ENCODE results near the gene CCNA1. TPM values are rescaled to one million over a fixed set of nuclear protein-coding genes. Genes with fewer than 3 reads are reported as not detected.

CCNA1 gene
- total RNA-seq, 2 donors from 2014 or later, result not detected

DNA sequence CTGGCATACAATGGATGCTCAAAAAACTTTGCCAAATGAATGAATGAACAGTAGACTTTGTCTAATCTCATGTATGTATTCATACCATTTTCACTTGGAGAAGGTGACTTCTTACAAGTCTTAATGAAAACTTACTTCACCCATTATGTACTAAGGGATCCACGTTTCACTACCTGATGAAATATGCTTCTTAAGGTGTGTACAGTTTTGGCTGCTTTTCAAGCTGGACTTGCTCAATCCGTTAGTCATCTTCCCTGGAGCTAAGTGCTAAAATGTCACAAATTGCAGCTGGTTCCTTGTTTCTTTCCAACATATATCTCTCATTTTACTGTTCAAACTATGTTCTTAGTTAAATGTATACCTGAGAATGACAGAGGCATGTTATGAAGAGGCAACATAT, 4.2 kb upstream of the CCNA1 start:
- peaks cover 0 to 26% of the 10 kb centered on the region in 2 donors for H3K4me1 ChIP-seq
- no peak overlapping the region for H3K4me3 ChIP-seq
- no peaks in the 10 kb centered on the region for H3K36me3 ChIP-seq
- TF ChIP-seq, protein P1, sequence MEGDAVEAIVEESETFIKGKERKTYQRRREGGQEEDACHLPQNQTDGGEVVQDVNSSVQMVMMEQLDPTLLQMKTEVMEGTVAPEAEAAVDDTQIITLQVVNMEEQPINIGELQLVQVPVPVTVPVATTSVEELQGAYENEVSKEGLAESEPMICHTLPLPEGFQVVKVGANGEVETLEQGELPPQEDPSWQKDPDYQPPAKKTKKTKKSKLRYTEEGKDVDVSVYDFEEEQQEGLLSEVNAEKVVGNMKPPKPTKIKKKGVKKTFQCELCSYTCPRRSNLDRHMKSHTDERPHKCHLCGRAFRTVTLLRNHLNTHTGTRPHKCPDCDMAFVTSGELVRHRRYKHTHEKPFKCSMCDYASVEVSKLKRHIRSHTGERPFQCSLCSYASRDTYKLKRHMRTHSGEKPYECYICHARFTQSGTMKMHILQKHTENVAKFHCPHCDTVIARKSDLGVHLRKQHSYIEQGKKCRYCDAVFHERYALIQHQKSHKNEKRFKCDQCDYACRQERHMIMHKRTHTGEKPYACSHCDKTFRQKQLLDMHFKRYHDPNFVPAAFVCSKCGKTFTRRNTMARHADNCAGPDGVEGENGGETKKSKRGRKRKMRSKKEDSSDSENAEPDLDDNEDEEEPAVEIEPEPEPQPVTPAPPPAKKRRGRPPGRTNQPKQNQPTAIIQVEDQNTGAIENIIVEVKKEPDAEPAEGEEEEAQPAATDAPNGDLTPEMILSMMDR (IDR thresholded peaks at IDR 0.05), result no peak
- peaks cover 0 to 14% of the 10 kb centered on the region in 2 donors for H3K9me3 ChIP-seq
- no peak overlapping the region for H3K27ac ChIP-seq
- peaks cover 5 to 22% of the 10 kb centered on the region in 2 donors for H3K27me3 ChIP-seq
- DNase-seq (ENCODE audit: low spot score), result no peak

DNA sequence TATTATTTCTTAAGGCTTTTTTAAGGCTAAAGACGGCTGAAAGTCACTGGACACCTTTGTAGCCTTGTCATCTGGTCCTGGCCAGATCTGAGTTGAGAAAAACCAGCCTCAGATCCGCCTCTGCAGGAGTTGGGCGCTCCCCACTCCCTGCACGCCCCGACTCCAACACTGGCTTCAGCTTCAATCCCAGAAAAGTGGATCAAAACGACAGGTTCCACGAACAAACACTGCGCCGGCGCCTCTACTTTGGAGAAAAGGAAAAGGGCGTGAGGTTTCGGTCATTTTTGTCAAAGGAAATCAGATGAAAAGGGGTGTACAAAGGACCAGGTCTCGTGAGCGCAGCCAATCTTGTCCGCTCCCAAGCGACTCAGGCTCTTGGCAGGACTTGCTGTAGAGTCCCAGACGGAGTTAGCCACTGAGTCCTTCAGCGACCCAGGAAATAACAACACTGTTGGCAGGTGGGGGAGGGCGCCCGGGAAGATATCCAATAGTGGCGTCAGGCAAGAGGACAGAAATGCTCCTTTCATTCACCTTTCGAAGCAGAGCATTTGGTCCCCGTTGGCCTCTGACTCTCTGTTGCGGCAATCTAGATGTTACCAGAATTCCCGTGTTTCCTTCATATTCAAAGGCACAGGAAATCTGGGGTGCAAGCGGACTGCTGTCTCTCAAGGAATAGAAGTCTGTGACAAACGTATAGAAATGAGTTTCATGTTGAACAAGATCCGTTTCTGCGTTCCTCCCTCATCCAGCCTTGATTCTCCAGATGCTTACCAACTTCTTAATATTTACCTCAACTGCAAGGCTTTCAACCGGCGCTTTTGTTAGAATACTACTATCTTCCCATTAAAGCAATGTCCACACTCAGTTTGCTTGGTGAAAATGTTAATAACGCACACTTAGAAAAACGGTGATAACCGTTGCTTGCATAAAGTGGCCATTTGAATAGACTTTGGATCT, 1.8 kb upstream of the CCNA1 start:
- H3K4me1 ChIP-seq, result peaks cover 0 to 26% of the 10 kb centered on the region in 2 donors
- no peak for DNase-seq (ENCODE audit: low spot score)
- H3K27ac ChIP-seq, result no peak overlapping the region
- no peaks in the 10 kb centered on the region for H3K36me3 ChIP-seq
- peaks cover 0 to 4% of the 10 kb centered on the region in 2 donors for H3K9me3 ChIP-seq
- TF ChIP-seq, protein P1 (IDR thresholded peaks at IDR 0.05), result no peak
- no peak overlapping the region for H3K4me3 ChIP-seq
- peaks cover 5 to 22% of the 10 kb centered on the region in 2 donors for H3K27me3 ChIP-seq

DNA sequence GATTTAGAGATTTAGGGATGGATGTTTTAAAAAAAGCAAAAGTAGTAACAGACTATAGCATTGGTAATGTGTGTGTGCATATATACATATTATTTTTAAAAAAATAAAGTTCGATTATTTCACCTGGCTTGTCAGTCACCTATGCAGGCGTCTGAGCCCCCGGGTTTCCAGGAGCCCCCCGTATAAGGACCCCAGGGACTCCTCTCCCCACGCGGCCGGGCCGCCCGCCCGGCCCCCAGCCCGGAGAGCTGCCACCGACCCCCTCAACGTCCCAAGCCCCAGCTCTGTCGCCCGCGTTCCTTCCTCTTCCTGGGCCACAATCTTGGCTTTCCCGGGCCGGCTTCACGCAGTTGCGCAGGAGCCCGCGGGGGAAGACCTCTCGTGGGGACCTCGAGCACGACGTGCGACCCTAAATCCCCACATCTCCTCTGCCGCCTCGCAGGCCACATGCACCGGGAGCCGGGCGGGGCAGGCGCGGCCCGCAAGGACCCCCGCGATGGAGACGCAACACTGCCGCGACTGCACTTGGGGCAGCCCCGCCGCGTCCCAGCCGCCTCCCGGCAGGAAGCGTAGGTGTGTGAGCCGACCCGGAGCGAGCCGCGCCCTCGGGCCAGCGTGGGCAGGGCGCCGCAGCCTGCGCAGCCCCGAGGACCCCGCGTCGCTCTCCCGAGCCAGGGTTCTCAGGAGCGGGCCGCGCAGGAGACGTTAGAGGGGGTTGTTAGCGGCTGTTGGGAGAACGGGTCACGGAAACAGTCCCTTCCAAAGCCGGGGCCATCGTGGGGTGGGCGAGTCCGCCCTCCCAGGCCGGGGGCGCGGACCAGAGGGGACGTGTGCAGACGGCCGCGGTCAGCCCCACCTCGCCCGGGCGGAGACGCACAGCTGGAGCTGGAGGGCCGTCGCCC, 840 bp upstream of the CCNA1 start:
- Histone ChIP-seq H3K36me3 (no peaks in the 10 kb centered on the region), H3K9me3 (no peaks in the 10 kb centered on the region), H3K27ac (no peak overlapping the region), H3K4me3 (peak overlapping the region; percentile 40 to 53), H3K27me3 (peaks cover 5 to 22% of the 10 kb centered on the region in 2 donors), H3K4me1 (peaks cover 0 to 26% of the 10 kb centered on the region in 2 donors)
- no peak for DNase-seq (ENCODE audit: low spot score)
- TF ChIP-seq, protein P1 (IDR thresholded peaks at IDR 0.05), result no peak

DNA sequence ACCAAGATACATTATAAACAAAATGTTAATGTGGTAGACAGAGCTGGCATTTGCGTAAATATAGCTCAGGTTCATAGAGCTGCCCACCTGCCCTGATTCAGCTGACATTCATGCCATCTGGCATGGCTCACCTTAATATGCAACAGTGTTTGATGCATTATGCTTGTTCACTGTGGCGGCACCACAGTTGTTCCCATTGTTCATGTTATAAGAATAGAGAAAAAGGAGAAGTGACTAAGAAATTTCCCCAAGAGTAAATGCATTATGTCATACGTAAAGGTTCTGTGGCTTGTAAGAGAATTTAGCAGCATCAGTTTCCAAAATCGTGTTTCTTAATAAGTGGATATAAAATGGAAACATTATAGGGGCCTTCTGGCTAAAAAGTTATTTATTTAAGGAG, 4.5 kb downstream of the CCNA1 start:
- Histone ChIP-seq H3K4me1 (peaks cover 0 to 12% of the 10 kb centered on the region in 2 donors), H3K9me3 (no peaks in the 10 kb centered on the region), H3K36me3 (no peaks in the 10 kb centered on the region), H3K4me3 (no peak overlapping the region), H3K27ac (no peak overlapping the region), H3K27me3 (peaks cover 0 to 3% of the 10 kb centered on the region in 2 donors)
- no peak for DNase-seq (ENCODE audit: low spot score)
- TF ChIP-seq, protein P1 (IDR thresholded peaks at IDR 0.05), result no peak

DNA sequence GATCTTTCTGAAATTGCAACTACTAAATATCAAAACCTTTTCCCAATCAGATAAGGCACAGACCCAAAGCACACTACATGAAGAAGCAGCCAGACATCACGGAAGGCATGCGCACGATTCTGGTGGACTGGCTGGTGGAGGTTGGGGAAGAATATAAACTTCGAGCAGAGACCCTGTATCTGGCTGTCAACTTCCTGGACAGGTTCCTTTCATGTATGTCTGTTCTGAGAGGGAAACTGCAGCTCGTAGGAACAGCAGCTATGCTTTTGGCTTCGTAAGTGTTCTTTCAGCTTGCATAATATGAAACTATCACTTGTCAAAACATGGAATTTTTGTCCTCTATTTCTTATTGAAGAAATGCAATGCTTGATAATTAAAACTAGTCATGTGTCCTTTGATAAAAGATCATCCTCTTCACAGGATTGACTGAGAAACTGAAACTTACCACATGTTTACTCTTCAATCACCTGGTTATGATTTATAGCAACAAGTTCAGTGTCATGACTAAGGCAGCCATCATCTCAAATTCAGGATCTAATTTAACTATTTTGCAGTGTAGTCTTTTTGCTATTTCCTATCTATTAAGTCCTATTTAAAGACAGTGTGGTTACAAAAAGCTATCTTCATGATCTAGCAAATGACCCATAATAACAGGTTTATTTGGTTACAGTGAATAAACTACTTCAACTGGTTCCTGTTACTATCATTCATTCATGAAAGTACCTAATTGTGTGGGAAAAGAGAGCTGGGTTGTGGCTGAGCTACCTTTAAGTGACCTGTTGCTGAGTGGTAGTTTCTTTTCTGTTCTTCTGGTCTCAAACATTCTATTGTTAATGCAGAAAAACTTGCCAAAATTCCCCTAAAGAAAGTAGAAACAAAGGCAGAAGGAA, 6.5 kb downstream of the CCNA1 start:
- Histone ChIP-seq H3K27ac (no peak overlapping the region), H3K36me3 (no peaks in the 10 kb centered on the region), H3K9me3 (no peaks in the 10 kb centered on the region), H3K27me3 (no peaks in the 10 kb centered on the region), H3K4me1 (no peaks in the 10 kb centered on the region), H3K4me3 (no peak overlapping the region)
- DNase-seq (ENCODE audit: low spot score), result no peak
- TF ChIP-seq, protein P1 (IDR thresholded peaks at IDR 0.05), result no peak
